C1 segment of cervical spinal cord (tissue), 14 donors: ENCODE measurements around the gene TMEM186.
"Not testable (repeated sequence)": the region's sequence is repeated elsewhere in the genome, so short reads cannot be mapped to it uniquely, and the experiment has no call there.

ENCODE experiments used
- DNase-seq, 14 donors: peaks; one replicate each; lab custom pipeline; 2025; lab: John Stamatoyannopoulos, UW

TMEM186 gene, protein sequence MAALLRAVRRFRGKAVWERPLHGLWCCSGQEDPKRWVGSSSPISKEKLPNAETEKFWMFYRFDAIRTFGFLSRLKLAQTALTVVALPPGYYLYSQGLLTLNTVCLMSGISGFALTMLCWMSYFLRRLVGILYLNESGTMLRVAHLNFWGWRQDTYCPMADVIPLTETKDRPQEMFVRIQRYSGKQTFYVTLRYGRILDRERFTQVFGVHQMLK

DNA sequence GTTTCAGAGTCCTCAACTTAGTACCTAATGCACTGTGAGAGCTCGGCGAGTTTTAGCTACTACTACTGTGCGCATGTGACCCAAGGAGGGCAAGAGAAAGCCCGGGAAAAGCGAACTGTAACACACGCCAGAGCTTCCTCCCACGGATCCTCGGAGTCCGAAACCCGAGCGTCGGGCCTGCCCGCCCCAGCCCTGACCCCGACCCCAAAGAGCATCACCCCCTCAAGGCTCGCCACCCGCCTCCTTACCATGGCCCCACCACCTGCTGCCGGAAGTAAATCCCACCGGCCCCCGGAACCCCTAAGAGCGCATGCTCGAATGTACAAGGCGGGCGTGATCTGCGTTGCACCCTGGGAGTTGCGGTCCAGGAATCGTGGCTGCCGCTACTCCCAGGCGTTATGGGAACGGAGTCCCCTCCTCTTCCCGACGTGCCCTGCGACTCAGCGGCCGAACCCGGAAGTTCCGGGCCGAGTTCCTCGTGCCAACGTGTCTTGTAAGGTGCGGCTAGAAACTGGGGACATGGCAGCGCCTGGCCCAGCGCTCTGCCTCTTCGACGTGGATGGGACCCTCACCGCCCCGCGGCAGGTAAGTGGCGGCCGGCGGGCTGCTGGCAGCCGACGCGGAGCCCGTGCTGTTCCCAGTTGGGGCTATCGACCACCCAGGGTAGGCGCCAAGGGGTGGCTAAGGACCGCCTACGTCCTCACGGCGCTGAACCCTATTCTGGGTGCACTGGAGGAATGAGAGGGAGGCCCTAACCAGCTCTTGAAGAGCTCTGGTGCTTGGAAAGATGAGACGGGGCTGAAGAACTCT, at the start of gene TMEM186, which contains the start of gene PMM2:
Gene TMEM186, minus strand, starts transcription at position 276 of the 810 bp plus-strand sequence. Its CDS starts 25 bp downstream, at position 251.
Gene PMM2, plus strand, starts transcription at position 476 of the 810 bp plus-strand sequence. Its CDS starts 44 bp downstream, at position 520.
- peak; percentile 75 to 99 (median 97) for DNase-seq

DNA sequence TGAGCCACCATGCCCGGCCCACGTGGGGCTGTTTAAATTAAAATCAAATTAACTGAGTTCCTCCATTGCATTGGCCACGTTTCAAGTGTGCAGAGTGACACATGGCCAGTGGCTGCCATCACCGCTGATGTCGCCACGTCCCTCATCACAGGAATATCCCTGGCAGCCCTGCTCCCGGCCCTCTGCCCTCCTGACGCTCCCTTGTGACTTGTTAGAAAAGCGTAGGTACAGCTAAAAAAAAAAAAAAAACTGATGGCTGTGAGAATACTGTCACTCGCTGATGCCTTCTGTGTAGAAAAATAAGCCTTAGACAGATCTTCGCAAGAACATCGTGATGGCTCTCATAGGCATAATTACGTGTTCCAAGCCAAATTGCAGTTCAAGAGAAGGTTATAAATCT, 49.7 kb upstream of the TMEM186 start:
- no peak for DNase-seq

DNA sequence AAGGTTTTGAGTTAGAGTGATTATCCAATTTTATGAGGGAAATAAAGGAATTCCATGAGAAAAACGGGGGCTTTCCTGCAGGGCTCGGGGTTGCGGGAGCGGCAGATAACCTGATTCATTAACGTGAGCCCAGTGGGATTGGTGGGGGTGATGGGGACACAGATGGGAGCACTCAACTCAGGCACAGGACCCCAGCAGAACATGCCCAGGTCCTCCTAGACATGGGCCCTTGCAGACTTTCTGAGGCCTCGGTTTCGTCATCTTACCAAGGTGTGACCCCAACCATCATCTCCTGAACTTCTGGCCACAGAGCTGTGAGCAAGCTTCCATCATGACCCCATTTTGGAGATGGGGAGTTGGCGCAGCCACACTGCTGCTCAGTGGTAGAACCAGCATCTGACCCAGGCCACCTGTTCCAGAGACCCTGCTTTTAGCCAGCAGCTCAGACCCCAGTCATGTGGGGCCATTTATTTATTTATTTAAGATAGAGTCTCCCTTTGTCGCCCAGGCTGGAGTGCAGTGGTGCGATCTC, 49.0 kb upstream of the TMEM186 start:
- no peak for DNase-seq

DNA sequence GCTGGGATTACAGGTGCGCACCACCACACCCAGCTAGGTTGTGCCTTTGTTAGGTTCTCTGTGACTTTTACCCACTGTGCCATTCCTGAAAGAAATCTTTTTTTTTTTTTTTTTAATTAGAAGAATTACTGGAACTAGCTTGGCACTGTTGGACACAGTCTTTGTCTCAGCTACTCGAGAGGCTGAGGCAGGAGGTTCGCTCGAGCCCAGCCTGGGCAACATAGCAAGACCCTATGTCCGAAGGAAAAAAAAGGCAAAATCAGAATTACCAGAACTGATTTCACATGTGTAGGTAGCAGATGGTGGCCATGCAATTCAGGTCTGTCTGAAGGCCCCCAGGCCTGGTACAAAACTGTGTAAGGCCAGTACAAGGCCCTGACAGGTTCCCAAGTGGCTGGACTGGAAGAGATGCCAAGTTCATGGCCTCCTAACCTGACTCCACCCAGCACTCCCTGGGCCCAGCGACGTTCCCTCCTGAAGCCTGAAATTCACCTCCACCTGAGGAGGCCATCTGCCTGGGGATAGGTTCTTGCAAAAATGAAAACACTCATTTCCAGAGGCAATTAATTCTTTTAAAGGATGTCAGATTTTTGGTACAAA, 48.4 kb upstream of the TMEM186 start:
- DNase-seq, result no peak

DNA sequence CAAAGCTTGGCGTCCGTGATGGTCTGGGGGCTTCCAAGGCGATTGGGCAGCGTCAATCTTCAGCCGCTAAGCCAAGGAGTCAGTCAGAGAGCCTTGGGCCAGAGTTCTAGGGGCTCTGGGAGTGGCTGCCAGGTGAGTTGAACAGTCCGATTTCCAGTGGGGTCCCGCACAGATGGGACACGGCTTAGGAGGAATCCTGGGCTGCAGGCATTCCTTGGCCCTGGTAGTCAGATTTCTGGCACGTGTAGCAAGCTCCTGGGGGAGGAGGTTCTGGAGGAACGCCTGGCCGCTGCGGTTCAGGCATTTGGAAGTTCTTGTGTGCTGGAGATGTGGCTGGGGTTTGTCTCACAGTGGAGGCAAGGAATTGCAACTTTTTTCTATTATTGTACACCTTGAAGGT, 45.9 kb upstream of the TMEM186 start:
- DNase-seq, result not testable (repeated sequence)

DNA sequence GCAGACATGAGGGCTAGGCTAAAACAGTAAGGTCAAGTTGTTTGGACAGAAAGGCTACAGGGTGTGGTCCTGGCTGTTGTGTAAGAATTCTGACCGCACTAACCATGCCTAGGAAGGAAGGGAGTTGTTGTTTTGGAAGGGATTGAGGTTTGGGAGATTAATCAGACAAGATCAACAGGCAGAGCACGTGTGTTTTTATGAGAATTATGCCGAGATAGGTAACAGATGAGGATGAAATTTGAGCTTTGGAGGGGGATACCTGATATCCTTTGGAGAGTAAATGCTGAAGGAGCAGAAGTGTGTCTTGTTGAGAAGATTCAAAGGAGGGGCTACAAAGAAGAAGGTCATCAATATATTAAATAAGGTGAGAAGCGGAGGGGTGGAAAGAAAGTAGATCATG, 44.6 kb upstream of the TMEM186 start:
- not testable (repeated sequence) for DNase-seq

DNA sequence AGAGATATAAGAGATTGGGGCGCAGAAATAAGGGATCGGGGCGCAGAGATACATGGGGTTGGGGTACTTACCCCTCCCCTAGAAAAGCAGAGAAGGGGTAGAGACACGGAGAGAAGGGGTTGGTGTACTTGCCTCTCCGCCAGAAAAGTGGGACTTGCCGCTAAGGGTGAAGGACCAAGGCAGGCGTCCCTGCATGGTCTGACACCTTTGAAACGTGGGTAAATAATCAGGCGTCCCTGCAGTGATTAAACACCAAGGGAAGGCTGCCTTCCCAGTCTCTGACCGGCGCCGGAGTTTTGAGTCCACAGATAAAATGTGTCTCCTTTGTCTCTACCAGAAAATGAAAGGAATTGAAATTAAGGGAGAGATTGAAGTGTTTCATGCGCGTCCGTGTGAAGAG, 40.2 kb upstream of the TMEM186 start:
- DNase-seq, result not testable (repeated sequence)

DNA sequence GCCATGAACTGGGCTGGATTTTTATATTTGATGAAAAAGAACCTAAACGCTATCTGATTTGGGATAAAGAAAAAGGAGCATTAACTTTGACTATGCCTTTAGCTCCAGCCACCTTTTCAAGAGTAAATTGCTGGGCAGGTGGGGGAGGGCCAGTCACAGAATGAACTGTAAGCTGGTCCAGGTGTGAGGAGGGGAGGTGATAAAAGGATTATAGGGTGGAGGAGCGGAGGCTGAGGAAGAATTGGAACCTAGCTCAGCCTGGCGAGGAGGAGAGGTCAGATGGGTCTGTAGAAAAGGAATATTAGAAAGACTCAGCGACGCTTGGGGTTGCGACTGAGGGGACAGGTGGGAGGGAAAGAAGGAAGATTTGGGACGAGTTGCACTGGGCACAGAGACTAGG, 39.4 kb upstream of the TMEM186 start:
- DNase-seq, result not testable (repeated sequence)

DNA sequence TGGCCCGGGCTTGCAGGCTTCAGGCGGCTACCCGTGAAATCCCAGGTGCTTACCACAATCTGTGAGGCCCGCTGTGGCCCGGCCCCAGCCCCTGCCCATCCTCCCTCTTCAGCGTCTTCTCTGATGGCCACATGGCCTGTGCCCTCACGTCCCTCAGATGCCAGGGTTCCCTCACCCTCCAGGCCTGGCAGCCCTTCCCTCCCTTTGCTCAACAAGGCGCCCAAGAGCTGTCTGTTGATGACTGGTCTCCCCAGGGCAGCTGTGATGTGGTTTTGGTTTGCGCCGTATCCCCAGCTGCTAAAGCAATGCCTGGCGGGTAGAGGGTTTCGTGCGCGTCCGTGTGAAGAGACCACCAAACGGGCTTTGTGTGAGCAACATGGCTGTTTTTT, 35.3 kb upstream of the TMEM186 start:
- DNase-seq, result no peak

DNA sequence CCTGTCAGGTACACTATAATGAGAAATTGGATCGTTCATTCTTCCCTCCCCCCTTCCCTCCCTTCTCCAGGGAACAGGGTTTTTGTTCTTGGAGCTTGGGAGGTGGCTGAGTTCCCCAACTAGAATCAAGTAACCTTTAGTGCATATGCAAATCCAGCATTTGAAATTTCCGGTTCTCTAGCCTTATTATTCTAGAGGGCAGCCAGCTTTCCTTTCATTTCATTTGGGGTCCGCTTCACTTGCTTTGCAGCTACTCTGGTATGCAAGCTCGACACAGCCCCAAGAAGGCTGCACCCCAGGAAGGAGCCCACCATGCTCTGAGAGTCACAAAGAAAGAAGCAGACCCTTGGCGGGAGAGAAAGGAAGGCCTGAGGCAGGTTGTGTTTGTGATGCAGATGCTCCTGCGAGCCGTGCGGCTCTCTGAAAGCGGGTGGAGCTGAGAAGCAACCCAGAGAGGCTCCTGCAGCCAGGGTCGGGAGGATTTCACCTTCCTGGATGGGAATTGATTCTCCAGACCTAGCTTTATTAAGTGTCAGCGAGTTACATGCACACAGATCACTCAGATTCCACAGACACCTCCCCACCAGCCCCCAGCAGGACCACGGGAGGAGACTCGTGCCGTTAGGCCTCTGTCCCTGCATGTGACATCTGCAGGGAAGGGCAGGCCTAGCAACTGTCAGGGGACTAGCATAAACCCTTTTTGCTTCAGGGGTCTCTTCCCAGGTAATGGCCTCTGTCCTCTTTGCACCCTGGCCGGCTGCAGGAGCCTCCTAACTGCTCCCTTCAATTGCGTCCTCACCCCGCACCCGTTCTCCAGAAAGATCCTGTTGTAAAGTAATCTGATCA, 34.7 kb upstream of the TMEM186 start:
- DNase-seq, result no peak

DNA sequence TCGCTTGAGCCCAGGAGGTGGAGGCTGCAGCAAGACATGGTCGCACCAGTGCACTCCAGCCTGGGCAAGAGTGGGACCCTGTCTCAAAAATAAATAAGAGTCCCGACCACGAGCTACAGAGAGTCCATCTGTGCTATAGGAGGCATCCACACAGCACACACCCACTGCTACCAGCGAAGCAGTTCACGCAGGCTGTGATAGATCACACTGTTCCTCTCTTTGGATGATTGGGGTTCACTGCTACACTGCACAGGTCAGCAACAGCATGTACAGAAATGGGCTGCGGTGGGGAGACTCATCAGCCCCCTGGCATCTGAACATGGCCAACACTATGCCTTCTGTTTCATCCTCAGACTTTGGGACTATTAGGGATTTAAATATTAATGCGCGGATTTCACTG, 34.0 kb upstream of the TMEM186 start:
- DNase-seq, result no peak

DNA sequence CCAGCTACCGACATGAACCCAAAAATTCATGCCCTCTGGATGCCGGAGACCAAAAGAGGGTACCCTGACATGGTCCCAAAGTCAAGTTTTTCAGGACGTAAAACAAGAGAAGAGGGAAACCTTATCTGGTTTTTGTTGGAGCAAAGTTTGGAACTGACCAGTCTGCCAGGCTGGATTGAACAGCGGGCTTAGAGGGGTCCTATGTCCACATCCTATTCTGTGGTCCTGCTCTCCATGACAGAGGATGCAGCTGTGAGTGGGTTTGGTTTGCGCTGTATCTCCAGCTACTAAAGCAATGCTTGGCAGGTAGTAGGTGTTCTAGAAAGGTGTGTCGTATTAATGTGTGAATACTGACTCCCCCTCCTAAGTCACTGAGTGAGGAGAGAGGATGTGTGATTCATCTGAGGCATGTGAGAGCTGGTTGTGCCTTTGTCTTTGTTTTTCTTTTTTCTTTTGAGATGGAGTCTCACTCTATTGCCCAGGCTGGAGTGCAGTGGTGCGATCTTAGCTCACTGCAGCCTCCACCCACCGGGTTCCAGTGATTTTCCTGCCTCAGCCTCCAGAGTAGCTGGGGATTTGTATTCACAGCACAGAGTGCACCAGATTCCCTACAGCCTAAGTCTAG, 31.2 kb upstream of the TMEM186 start:
- DNase-seq, result no peak

DNA sequence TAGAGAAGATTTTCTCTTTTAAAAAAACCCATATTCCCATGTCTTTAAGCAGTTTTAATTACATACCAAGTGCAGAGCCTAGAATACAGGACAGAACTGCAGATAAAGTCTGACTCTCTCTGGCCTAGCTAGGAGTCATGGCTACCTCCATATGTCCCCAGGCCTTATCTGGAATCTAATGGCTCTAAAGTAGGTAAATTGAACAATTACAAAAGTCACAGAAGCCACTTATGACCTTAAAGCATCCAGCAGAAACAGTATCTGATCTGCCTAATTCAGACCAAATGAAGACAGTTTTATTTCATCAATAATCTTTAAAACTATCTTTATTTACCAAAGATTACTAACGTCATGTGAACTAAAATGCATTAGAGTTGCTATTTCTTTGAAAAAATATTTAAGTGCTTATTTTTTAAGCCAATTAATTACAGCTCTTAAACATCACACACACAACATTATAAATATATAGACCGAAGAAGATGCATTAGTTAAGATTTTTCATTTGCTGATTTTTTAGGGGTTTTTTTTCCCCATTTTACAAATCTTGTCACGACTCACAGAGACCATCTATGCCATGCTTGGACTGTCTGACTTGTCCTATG, 28.9 kb upstream of the TMEM186 start:
- no peak for DNase-seq

DNA sequence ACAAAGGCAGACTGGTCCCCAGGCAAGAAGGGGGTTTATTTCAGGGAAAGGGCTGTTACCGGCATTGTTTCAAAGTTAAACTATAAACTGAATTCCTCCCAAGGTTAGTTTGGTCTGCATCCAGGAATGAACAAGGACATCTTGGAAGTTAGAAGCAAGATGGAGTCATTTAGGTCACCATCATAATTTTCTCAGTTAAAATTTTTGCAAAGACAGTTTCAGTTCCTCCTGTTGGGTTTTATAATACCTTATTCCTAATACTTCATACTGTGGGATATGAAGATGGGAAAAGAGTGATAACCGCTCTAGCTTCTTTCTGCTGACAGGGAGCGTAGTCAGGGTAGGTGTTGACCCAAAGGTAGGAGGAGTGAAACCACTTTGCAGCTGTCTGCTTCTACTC, 25.0 kb upstream of the TMEM186 start:
- no peak for DNase-seq

DNA sequence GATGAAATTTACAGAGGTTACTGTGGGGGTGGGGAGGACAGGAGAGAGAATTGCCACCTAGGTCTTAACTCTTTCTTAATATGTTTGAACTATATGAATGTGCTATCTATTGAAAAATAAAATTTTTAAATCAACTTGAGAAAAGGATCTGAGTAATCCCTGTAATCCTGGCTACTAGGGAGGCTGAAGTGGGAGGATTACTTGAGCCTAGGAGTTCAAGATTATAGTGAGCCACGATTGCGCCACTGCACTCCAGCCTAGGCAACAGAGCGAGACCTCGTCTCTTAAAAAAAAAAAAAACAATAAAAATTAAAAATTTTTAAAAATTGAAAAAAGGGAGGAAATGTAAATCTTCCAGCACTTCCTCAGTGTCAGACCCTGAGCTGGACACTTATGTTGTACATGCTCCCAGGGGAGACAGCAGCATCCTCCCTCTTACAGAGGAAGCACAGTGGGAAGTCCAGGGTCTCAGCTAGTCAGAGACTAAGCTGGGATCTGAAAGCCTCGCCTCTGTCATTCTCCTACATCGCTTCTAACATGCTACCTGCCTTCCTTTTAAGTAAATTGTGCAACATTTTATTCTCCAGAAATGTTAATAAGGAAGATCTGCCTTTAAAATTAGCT, 22.1 kb upstream of the TMEM186 start:
- DNase-seq, result no peak

DNA sequence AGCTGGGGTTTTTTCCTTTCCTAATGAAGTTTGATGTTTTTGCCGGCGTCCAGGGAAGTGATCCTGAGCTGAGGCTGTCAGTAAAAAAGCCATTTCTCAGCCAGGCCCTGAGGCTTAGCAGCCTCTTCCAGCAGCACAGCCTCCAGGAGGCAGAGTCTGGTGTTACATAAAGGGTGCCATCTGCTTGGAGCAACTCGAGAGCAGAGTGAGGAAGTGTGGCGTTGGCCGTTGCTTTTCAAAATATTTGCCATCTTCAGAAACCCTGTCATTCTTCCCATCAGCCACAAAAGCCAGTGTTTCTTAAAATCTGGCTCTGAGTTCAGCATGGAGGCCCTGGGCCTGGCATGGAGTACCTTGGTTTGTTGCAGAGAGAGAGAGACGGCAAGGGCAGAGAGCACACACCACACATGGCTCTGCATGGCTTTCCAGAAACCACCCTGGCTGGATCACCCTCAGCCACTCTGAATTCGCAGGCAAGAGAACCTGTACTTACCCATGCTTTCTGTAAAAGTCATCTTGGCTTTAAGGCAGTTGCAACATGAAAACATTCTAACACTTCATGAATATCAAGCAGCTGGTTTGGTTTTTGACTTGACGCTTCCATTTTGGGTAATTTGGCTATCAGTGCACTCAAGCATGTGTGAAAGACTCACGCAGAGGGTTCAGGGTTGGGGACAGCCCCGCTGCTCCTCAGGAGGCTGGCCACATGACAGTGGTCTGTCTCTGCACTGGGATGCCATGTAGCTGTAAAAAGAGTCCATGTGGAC, 21.2 kb upstream of the TMEM186 start:
- DNase-seq, result no peak

DNA sequence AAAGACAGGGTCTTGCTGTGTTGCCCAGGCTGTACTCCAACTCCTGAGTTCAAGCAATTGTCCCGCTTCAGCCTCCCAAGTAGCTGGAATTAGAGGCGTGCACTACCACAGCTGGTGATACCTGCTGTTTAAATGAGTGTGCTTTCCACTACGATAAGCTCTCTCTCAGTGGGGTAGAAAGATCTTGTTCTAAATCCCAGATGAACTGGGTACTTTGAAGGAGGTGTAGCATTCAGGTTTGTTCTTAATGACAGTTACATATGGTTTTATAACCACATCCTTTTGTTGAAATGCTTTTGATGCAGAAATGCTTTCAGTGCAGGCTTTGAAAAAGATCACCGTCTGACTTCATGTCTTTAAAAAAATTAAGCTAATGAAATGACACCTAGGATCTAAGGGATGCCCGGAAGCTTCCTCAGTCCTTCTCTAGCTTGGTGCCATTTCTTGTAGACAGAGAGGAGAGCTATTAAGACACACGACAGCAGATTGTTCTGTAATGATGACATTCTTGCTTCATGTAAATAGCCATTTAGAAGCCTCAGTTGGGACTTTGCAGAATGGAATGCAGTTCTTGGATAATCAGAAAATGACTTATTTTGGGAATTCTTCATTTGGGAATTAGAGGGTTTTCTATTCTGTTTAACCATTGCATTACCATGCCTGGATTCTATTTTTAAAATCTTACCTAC, 19.7 kb upstream of the TMEM186 start:
- no peak for DNase-seq

DNA sequence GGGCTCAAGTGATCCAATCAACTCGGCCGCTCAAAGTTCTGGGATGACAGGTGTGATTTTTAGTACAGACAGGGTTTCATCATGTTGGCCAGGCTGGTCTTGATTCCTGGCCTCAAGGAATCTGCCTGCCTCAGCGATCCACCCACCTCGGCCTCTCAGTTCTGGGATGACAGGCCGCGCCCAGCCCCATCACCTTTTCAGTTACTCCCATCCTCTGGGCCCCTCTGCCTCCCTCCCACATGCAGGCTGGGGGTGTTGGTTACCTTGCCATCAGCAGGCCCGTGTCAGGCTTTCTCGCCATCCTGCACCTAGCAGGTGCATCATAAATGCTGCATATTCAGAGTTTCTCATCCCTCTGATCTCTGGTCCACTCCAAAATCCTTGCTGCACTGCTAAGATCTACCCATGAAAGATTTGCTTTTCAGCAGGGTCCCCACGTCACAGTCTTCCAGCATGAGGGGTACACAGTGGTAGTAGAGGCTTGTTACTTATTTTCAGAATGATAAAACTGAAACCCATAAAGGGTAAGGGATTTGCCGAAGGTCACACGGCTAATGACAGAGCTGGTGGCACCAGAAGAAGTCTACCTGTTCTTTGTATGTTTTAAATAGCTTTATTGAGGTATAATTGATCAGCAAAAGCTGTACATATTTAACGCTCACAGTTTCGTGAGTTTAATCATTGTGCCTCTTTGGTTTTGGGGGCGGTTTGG, 16.8 kb upstream of the TMEM186 start:
- no peak for DNase-seq
